Left hindlimb (tissue), 1 donor: ENCODE data around the gene DRGX.
A peak's percentile ranks its signal among the peaks of the same experiment; 100 is the strongest.

ENCODE experiments used
- DNase-seq: peaks from one replicate; pipeline ENCODE4 v3.0.0-alpha.2; 2018

Gene DRGX

GRCh38 chr10:49361178-49361554, 34.7 kb downstream of the DRGX start:
- no peak for DNase-seq

GRCh38 chr10:49360271-49361177, 35.4 kb downstream of the DRGX start:
- no peak for DNase-seq

- DNase-seq, result peak; percentile 53
Observed at GRCh38 chr10:49359349-49360270, 36.3 kb downstream of the DRGX start.

GRCh38 chr10:49357910-49358309, 38.0 kb downstream of the DRGX start:
- no peak for DNase-seq

- DNase-seq, result no peak
Observed at GRCh38 chr10:49356944-49357343, 38.9 kb downstream of the DRGX start.

GRCh38 chr10:49356181-49356580, 39.7 kb downstream of the DRGX start:
- no peak for DNase-seq

GRCh38 chr10:49355221-49355620, 40.7 kb downstream of the DRGX start:
- no peak for DNase-seq

GRCh38 chr10:49354593-49354992, 41.3 kb downstream of the DRGX start:
- DNase-seq, result no peak

GRCh38 chr10:49353895-49354566, 41.9 kb downstream of the DRGX start:
- no peak for DNase-seq

- no peak for DNase-seq
Observed at GRCh38 chr10:49353026-49353894, 42.6 kb downstream of the DRGX start.

- DNase-seq, result no peak
Observed at GRCh38 chr10:49352323-49352722, 43.6 kb downstream of the DRGX start.

- no peak for DNase-seq
Observed at GRCh38 chr10:49351669-49352068, 44.2 kb downstream of the DRGX start.

- no peak for DNase-seq
Observed at GRCh38 chr10:49350846-49351532, 44.9 kb downstream of the DRGX start.

- no peak for DNase-seq
Observed at GRCh38 chr10:49350138-49350537, 45.8 kb downstream of the DRGX start.

GRCh38 chr10:49349390-49349789, 46.5 kb downstream of the DRGX start:
- no peak for DNase-seq

- no peak for DNase-seq
Observed at GRCh38 chr10:49348593-49348992, 47.3 kb downstream of the DRGX start.

GRCh38 chr10:49347827-49348226, 48.1 kb downstream of the DRGX start:
- DNase-seq, result no peak

- DNase-seq, result no peak
Observed at GRCh38 chr10:49347342-49347741, 48.5 kb downstream of the DRGX start.

- no peak for DNase-seq
Observed at GRCh38 chr10:49344840-49345239, 51.0 kb downstream of the DRGX start.

GRCh38 chr10:49338604-49339003, 57.3 kb downstream of the DRGX start:
- DNase-seq, result no peak

- no peak for DNase-seq
Observed at GRCh38 chr10:49335364-49335972, 60.4 kb downstream of the DRGX start.
